Neural cell (in vitro differentiated cells): Measurements from ENCODE around the gene MCM3AP.

Experiments
- CTCF ChIP-seq: fragments of 450-650 bp; IDR thresholded peaks from 2 replicates; pipeline ENCODE4 v1.5.1; 2014; ENCODE audit warnings: antibody characterized with exemption, mild to moderate bottlenecking, moderate library complexity; ENCODE audit not compliant: poor library complexity, severe bottlenecking
- MXI1 ChIP-seq: fragments of 450-650 bp; conservative IDR thresholded peaks from 2 replicates; pipeline ENCODE4 v1.6.1; 2014; ENCODE audit warnings: antibody characterized with exemption, mild to moderate bottlenecking; ENCODE audit not compliant: poor library complexity, severe bottlenecking
- POLR2AphosphoS5 ChIP-seq: IDR thresholded peaks from 2 replicates; pipeline ENCODE4 v1.6.1; 2012
- RAD21 ChIP-seq: fragments of 450-650 bp; conservative IDR thresholded peaks from 2 replicates; pipeline ENCODE4 v1.6.1; 2014; ENCODE audit warnings: antibody characterized with exemption, mild to moderate bottlenecking, moderate library complexity
- SMC3 ChIP-seq: fragments of 450-650 bp; conservative IDR thresholded peaks from 2 replicates; pipeline ENCODE4 v1.6.1; 2014; ENCODE audit warnings: antibody characterized with exemption, mild to moderate bottlenecking, moderate library complexity; ENCODE audit not compliant: poor library complexity

GRCh38 chr21:46216132-46216747 is 69.2 kb downstream of the MCM3AP start:
- TF ChIP-seq POLR2AphosphoS5 = no peak
- no peak for TF ChIP-seq CTCF
- no peak for TF ChIP-seq RAD21
- no peak for TF ChIP-seq MXI1
- no peak for TF ChIP-seq SMC3
